ENCODE results near the gene AGBL4. TPM values are rescaled to one million over a fixed set of nuclear protein-coding genes. Genes with fewer than 3 reads are reported as not detected.

AGBL4 gene
- total and polyA plus RNA-seq, 9 of the 15 experiments (the other 6 are each of a cell fraction or from before 2014, with no cell fraction given), result 0.11 TPM; not detected in 7

DNA sequence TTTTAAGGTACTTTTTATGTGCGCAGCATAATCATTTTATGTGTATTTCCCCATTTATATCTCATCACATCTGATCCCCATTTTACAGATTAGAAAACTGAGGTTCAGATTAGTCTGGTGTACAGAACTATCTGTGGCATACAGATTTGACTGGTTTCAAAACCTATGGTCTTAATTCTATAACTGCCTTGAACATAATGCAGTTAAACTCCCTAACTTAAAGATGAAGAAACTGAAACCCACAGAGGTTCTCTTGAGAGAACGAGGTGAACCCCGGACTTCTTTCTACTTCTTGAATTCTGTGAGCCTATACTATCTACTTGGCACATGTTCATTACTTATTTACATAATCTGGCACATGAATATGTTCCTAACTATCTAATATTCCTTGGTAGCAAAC lies 479.1 kb downstream of the AGBL4 start:
- H3K27me3 ChIP-seq (ENCODE audit: control insufficient read depth in 2 of 2, insufficient read depth in 2 of 2, low read length in 2 of 2), result no peaks in the 10 kb centered on the region
- no peaks in the 10 kb centered on the region for H3K36me3 ChIP-seq (ENCODE audit: control insufficient read depth, insufficient read depth, low read length)
- H3K9ac ChIP-seq (ENCODE audit: insufficient read depth in 1 of 2, low read depth in 2 of 2, low read length in 2 of 2), result no peak overlapping the region
- DNase-seq (ENCODE audit: extremely low read depth in 1 of 4, low spot score in 3 of 4), result no peak
- no peak overlapping the region for H2AFZ ChIP-seq (ENCODE audit: low read depth, low read length)
- no peak overlapping the region for H3K4me2 ChIP-seq (ENCODE audit: insufficient read depth, low read length)
- WGBS (ENCODE audit: insufficient coverage, low coverage, missing lambda C conversion rate), result 0% methylated on average over 3 of the region's 3 CpGs
- ChIA-PET CTCF (ENCODE audit: low intra/inter-chr PET ratio) (no interaction called here), POLR2A (no interaction called here)
- in situ Hi-C loops (cut with MboI) (no loop called here), intact Hi-C loops (cut with micrococcal nuclease) (no loop called here)
- no peaks in the 10 kb centered on the region for H4K20me1 ChIP-seq (replicated peaks; ENCODE audit: control insufficient read depth, insufficient read depth, low read length)
- 0 out of 2 replicates have a peak, but pooled peaks cover 1% of the 10 kb centered on the region for H3K9me3 ChIP-seq (replicated peaks; ENCODE audit: control insufficient read depth, insufficient read depth, low read depth, low read length)
- H3K4me3 ChIP-seq, result no peak overlapping the region
- no peaks in the 10 kb centered on the region for H3K79me2 ChIP-seq (ENCODE audit: control insufficient read depth, insufficient read depth, low read length)
- H3K4me1 ChIP-seq (replicated peaks in 1 of 2; ENCODE audit: control insufficient read depth in 2 of 2, insufficient read depth in 2 of 2, low read length in 2 of 2), result no peaks in the 10 kb centered on the region
- no peaks in the 10 kb centered on the region for H3K9me1 ChIP-seq (ENCODE audit: control insufficient read depth, insufficient read depth, low read length)
- TF ChIP-seq RBM39 (optimal IDR thresholded peaks at IDR 0.05; ENCODE audit: low read depth, low read length) (no peak), TBL1XR1 (IDR thresholded peaks at IDR 0.05; ENCODE audit: low read length in 2 of 2) (no peak), GTF2F1 (IDR thresholded peaks at IDR 0.05; ENCODE audit: low read depth, low read length) (no peak), ZNF146 (CRISPR knock-in tag; IDR thresholded peaks at IDR 0.05; ENCODE audit: unreplicated experiment) (no peak), RFX5 (IDR thresholded peaks at IDR 0.05; ENCODE audit: low read depth, low read length) (no peak), CTCFL (IDR thresholded peaks at IDR 0.05; ENCODE audit: borderline replicate concordance, insufficient read depth, low read depth, low read length, poor library complexity, severe bottlenecking) (no peak), MAFG (tag; conservative IDR thresholded peaks at IDR 0.05) (no peak), PRDM10 (IDR thresholded peaks at IDR 0.05; ENCODE audit: partially characterized antibody) (no peak), ZNF217 (CRISPR knock-in tag; IDR thresholded peaks at IDR 0.05) (no peak), CHD2 (IDR thresholded peaks at IDR 0.05; ENCODE audit: low read depth, low read length) (no peak), PTBP1 (IDR thresholded peaks at IDR 0.05; ENCODE audit: low read depth, low read length) (no peak)
- BruUV-seq (replicated peaks), result no TSS peak
- H3K27ac ChIP-seq (ENCODE audit: extremely low read depth, low read depth, low read length), result no peak overlapping the region
- no peak for FAIRE-seq
- ATAC-seq, result no peak
